ENCODE results near the gene SYNM.
"Not testable (repeated sequence)": the region's sequence is repeated elsewhere in the genome, so short reads cannot be mapped to it uniquely, and the experiment has no call there.

Gene SYNM

DNA sequence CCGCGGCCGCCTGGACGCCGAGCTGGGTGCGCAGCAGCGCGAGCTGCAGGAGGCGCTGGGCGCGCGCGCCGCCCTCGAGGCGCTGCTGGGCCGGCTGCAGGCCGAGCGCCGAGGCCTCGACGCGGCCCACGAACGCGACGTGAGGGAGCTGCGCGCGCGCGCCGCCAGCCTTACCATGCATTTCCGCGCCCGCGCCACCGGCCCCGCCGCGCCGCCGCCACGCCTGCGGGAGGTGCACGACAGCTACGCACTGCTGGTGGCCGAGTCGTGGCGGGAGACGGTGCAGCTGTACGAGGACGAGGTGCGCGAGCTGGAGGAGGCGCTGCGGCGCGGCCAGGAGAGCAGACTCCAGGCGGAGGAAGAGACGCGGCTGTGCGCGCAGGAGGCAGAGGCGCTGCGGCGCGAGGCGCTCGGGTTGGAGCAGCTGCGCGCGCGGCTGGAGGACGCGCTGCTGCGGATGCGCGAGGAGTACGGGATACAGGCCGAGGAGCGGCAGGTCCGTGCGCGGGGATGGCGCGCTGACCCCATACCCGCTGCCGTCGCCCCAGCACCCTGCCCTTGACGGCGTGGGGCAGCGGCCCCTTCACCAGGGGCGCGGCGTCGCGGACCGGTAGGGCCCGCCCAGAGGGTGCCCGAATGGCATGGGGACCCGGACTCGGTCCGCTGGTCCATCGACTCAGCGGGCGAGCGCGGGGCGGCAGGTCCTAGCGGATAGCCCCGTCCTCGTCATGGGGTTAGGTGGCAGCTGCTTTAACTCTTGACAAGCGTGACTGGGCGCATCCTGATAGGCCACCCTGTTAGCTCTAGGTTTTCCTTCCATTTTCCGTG is 848 bp downstream of the SYNM start:
- peak in 34 of 56 donors; percentile 13 to 68 (median 40) for DNase-seq

DNA sequence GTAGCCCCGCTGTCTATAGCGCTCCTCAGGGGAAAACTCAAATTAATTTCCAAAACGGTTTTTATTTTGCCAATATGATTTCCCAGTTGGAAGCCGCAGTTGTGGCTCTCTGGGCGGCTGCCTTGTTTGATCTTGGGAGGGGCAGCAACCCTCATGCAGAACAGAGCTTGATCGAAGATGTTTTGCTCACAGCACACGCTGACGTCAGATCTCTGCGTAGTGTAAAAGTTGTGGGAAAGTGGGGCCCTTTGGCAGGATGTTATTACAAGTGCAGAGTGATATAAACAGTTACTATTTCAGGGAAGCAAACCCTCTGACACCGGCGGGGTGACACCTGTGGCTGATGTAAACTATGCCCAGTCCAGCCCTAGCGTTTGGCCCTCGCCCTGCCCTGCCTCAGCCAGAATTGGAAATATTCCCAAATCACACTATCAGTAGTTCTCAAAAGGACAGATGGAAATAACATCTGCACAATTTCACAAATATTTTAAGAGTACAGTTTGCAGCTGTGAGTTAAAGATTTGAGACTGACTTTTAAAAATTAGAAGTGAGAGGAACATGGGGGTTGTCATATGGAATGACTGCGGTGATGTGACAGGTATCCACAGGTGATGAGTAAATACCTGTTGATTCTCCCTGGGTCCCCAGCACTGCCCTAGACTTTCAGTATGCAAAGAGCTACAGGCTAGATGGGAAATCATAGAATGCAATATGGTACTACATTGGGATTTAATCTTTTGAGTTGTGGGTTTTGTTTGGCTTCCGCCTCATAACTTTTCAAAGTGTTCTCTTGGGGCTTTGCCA is 1.7 kb downstream of the SYNM start:
- DNase-seq = no peak

GRCh38 chr15:99108993-99109392 is 4.1 kb downstream of the SYNM start:
- DNase-seq = no peak

DNA sequence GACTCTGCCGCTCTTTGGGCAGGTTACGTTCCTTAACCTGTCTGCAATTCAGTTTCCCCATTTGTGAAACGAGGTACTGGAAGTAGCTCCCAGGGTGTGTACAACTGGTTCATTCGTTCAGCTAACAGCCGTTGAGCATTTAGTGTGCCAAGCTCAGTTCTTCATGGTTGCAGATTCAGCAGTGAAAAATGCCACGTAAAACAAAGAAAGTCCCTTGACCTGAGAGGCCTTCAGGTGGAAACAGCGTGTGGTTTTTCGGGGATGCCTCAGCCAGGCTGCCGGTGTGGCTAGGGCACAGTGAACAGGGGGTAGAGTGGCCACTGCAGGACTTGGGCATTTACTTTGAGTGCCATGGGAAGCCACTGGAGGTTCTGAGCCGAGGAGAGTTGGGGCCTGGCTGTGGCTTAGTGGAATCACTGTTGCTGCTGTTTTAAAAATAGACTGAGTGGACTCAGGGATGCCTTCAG is 4.7 kb downstream of the SYNM start:
- DNase-seq = no peak

GRCh38 chr15:99110093-99110492 is 5.2 kb downstream of the SYNM start:
- no peak for DNase-seq

GRCh38 chr15:99110581-99111320 is 5.9 kb downstream of the SYNM start:
- DNase-seq = no peak

- DNase-seq = not testable (repeated sequence)
Measured at GRCh38 chr15:99111641-99112040, 6.8 kb downstream of the SYNM start.

DNA sequence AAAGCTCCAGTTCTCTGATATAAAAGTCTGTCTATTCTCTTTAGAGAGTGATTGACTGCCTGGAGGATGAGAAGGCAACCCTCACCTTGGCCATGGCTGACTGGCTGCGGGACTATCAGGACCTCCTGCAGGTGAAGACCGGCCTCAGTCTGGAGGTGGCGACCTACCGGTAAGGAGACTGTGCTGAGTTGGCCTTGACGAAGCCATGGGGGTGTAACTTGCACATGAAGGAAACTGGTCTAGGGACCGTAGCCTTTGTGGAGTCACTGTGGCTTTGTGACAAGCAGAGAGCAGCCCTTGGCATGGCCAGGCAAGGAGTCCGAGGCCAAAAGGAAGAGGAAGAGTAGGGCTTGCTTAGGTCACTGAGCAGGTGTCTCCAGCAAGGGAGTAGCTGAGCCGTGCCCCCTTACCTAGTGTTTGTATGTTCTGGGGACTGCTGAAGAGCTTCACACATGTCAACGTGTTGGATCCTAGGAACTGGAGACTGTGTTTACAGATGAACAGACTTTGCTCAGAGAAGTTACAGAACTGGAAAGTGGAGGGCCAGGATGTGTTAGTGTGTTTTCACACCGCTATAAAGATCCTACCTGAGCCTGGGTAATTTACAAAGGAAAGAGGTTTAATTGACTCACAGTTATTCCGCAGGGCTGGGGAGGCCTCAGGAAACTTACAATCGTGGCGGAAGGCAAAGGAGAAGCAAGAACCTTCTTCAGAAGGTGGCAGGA is 8.8 kb downstream of the SYNM start:
- DNase-seq = no peak

GRCh38 chr15:99114511-99115299 is 9.8 kb downstream of the SYNM start:
- no peak for DNase-seq

DNA sequence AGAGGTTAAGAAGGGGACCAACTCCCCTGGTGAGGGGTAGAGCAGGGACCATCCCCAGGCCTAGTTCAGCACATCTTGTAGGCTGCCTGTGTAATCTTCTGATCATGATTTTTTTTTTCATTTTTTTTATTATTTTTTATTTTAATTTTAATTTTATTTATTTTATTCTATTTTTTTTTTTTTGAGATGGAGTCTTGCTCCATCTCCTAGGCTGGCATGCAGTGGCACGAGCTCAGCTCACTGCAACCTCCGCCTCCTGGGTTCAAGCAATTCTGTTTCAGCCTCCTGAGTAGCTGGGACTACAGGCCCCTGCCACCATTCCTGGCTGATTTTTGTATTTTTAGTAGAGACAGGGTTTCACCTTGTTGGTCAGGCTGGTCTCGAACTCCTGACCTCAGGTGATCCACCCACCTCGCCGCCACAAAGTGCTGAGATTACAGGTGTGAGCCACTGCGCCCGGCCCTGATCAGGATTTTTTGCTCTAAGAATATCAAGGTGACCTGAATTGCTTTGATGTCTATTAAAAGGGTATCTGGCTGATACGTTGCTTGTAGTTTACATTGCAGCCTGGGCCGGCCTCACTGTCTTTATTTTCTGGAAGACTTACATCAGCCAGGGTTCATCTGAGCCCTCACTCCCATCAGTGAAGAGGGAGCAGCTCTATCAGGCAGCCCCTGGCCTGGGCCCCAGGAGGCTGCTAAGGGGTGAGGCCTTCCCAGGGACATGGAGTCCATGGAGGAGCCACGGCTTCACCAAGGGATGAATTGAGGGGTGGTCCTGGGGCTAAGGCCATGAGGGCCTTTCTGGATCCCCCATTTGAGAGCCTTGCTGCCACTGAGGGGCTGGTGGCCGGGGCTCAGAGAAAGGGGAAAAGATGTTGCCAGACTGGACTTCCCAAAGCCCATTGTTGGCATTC is 10.7 kb downstream of the SYNM start:
- no peak for DNase-seq

DNA sequence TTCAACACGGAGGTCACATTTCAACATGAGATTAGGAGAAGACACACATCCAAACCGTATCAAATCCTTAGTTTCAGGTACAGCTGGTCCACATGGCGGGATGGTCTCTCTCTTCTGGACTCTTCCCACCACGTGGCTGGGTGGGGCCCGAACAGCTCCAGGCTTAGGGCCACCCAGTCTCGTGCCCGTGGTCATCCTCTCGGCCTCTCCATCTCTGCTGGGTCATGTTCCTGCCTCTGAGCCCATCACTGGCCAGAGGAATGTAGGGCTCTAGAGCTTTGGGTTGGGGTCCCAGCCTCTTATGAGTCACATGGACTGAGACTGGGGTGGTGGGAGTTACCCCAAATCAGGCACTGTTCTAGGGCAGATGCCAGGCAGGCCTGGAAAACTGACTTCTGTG is 12.2 kb downstream of the SYNM start:
- no peak for DNase-seq

- no peak for DNase-seq
Measured at GRCh38 chr15:99117563-99118257, 12.8 kb downstream of the SYNM start.

DNA sequence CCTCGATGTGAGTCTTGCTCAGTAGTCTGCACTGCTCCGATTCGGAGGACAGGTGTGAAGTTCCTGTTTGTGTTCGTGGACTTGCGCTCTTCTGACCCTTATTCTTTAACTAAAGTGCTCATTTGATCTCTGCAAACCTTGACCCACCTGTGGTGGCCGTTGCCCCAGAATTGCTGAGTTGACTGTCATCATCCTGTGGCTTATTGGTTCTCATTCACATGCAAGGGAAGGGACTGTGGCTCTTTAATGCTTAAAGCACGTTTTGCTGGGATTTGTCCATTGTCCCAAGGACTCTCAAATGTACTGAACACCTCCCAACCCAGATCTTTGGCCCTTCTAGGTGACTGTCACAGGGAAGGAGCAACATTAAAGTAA is 13.4 kb downstream of the SYNM start:
- no peak for DNase-seq

DNA sequence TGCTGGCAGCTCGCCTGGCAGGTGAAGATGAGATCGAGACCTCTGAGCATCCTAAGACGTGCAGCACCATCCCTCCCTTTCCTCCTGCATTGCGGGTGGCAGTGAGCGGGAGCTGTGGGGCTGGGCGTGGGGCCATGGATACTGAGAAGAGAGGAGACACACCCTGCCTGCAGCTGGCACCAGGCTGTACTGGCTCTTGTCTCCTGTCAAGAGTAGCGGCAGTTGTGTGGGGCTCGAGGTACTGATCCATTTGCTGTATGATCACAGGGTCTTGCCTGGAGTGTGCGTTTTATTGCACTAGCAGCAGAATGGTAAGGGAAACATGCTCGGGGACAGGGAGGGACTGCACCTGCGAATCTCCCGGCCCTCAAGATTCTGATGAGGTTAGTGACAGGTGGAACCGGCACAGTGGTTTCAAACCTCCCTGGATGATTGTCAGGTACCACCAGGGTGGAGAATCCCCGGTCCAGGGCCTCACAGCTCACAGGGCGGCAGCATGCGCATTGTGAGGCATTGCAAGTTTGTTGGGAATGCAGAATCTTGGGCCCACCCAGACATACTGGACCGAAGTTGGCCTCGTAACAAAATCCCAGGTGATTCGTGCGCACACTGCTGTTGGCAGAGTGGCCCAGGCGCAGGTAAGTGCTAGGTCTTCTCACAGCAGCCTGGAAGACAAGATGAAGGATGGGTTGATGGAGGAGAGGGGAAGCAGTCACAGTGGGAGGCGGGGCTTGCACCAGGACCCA is 14.1 kb downstream of the SYNM start:
- no peak for DNase-seq

- DNase-seq = no peak
Measured at GRCh38 chr15:99120050-99120777, 15.3 kb downstream of the SYNM start.

DNA sequence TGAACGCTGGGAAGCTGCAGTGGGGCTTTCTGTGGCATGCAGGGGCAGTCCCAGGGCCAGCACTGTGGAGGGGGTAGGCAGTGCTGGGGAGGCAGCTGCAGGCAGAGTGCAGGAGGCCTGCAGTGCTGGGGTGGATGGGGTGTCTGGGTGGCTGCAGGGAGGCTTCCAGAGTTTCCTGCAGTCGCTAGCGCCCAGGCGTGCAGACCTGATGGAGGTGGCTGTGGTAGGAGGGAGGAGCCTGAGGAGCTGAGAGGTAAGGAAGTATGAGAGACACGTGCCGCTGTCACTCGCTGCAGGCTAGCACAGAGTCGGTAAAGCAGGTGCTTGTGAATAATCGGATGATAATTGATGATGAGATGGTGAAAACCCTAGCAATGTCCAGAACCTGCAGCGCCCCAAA is 16.3 kb downstream of the SYNM start:
- DNase-seq = no peak

Measured in amygdala (tissue), 56 donors.